Measurements from ENCODE around the gene PSTPIP1.
"Not testable (repeated sequence)": the region's sequence is repeated elsewhere in the genome, so short reads cannot be mapped to it uniquely, and the experiment has no call there.

The PSTPIP1 gene

DNA sequence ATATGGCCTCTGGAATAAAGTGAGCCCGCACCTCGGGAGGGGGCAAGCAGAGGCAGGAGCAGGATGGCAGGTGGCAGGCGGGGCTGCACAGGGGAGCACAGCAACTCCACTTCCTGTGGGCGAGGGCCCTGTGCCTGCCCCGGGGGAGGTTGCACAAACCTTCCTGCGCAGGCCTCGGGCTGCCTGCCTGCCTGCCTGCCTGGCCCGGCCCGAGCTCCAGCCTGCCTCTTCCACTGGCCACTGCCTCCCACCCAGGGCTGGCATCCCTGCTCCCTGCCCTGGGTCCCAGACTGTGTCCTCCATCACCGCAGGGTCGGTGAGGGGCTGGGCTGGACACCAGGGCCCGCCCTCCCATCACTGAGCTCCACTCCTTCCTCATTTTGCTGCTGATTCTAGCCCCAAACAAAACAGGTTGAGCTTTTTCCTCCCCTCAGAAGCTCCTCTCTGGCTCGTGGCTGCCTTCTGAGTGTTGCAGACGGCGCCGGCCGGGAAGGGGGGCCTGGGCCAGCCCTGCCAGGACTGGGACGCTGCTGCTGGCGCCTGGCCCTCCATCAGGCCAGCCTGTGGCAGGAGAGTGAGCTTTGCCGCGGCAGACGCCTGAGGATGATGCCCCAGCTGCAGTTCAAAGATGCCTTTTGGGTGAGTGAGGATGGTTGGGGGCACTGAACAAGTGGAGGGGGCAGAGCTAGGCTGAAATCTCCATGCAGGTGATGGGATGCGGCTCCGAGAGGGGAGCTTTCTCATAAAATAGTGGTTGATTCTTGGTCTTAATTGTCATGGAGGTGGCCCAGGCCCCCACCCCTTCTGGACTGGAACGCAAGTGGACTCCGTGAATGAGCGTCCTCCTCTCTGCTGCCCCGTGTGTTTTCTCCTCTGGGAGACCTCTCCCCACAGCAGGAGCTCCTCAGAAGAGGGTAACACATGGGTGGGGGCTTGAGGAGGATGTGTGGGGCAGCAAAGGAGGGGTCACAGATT lies at the start of gene PSTPIP1:
TSS of gene PSTPIP1 (plus strand) at position 156 of the 975 bp plus-strand sequence. CDS start at position 604, 448 bp downstream.
- DNase-seq, result peak; percentile 68

DNA sequence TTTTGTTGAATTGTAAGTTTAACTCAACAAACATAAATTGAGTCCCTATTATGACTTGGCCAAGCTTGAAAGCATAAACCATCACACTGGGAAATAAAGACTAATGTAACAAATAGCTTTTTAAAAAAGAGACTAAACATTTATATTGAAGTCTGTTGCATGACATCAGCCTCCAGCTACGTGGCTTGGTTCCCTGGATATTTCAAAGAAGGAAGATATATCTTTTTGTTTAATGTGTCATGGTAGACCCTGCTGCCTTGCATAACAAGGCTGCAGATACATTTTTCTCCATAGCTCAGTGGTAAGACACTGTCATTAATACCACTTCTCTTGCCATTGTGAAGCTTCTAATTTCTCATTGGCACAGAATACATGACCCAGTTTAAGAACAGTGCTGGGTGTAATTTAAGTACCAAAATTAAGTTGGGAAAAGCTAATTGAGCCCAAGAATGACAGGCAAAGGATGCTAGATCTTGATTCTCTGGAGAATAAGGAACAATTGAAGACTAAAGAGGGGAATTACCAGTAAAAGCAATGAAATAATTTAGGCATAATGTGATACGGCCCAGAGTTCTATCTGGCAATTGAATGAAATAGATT lies 49.3 kb upstream of the PSTPIP1 start:
- no peak for DNase-seq

DNA sequence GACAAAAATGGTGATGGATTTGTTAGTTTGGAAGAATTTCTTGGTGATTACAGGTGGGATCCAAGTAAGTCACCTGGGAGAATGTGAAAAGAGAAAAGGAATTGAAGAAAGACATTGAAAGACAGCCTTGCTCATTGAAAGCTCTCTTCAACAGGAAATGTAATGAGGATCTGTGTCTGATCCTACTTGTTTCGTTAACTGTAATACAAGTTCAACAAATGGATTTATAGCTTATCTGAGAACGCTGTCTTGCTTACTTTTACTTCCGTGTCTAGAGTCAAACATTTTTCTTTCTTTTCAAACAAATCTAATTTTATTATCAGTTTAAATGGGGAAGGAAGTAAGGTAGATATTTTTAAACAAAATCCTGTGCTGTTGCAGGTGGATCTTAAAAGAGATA lies 47.5 kb upstream of the PSTPIP1 start:
- DNase-seq, result no peak

DNA sequence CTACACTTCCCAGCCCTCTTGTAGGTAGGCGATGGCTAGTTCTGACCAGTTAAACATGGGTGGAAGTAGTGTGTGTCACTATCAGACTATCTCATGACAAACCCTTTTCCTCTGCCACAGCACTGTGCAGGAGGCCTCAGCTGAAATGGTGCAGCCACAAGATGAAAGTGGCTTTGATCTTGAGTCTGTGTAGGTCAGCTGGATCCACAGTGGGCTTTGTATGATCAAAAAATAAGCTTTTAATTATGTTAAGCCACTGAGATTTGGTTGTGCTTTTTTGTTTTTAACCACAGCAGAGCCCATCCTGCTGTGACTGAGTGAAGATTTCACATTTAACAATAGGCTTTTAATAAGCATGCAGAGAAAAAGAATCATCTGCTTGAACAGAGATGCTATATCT lies 43.7 kb upstream of the PSTPIP1 start:
- DNase-seq, result no peak

DNA sequence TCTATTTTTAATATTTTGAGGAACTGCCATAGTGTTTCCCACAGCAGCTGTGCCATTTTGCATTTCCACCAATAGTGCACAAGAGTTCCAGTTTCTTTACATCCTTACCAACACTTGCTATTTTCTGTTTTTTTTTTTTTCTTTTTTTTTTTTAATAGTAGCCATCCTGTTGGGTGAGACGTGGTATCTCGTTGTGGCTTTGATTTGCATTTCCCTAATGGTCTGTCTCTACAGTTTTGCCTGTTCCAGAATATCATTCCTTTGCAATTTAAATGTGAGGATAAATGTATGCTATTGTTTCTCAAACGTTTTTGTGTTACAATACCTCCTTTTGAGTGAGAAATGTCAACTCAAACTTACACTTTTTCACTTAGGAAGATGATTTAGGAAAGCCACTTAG lies 41.0 kb upstream of the PSTPIP1 start:
- no peak for DNase-seq

DNA sequence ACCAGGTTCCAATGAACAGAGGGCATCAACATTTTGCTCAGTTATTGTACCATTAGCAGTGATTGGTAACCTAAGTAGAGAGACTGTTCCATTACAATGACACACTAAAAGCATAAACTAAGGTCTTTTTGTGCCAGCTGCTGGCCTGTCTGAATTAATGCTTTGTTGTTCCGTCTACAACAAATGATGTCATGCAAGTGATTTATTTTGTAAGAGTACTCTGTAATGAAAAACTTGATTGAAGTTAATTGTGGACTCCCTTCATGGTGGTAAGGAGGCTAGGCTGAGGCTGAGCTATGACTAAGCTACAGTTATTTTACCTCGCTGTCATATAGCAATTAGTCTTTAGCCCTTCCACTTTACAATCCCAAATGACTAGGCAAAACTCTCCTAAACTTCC lies 40.2 kb upstream of the PSTPIP1 start:
- DNase-seq, result no peak

DNA sequence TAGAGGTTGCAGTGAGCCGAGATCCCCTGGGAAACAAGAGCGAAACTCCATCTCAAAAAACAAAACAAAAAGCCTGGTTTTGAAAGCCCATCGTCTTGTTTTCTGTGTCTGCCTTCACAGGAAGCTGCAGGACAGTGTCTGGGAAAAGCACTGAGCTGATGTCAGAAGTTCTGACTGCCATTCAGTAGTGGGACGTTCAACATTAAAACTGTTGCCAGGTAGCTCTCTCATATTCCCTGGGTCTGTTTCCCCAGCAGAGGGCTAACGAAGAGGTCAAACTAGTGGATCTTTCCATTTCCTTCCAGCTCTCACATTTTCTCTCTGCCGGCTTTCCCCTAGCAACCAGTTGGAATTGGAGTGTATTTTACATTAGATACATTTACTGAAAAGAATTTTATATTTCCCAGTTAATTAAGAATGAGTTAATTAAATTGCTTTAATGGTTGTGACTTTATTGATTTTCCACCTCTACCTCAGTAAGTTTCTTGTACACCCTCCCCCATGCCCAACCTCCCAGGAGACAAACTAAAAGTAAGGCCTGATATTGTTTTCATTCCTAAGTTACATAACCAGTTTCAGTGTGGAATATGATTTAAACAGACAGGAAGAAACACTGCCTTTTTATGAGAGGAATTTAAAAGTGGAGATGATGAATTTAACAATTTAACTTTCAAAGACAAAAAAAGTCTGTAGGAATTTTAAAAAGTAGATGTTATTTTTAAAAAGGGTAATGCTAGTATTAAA lies 33.5 kb upstream of the PSTPIP1 start:
- DNase-seq, result no peak

DNA sequence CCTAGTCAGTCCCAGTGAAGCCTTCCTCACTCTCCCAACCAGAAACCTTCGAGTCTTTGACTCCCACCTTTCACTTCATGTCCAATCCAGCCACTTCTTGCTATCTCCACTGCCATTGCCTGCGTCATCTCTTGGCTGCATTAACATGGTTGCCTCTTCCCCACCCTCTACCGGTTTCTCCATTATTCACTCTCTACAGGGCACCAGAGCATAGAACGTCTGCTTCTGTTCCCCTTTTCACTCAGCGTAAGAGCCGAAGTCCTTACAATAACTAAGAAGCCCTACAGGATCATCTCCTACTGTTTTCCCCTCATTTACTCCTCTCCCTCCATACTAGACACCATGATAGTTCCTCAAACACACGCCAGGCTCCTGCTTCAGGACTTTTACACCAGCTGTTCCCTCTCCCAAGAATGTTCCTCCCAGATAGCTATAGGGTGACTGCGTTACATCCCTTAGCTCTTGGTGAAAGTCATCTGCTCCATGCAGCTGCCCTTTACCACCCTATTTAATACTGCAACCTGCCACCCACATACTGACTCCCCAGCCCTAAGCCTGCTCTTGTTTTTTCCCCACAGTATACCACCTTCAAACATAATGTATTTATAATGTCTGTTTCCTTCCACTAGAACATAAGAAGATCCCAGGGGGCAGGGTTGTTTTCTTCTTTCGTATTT lies 32.5 kb upstream of the PSTPIP1 start:
- DNase-seq, result no peak

DNA sequence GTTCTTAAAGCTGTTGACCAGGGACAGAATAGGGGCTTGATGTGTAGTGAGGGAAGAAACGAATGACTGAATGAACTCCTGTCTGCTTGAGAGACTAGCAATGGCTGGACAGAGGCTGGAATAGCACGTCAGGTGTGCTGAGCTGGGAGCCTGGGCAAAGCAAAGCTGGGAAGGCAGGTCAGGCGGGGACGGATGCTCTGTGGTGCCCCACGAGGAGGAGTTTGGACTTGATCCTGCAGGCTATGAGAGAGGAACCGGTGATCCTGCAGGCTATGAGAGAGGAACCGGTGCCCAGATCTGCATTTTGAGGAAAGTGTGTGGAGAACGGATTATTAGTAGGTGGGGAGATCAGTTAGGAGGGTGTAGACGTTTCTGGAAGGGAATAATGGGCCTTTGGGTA lies 31.3 kb upstream of the PSTPIP1 start:
- DNase-seq, result no peak

DNA sequence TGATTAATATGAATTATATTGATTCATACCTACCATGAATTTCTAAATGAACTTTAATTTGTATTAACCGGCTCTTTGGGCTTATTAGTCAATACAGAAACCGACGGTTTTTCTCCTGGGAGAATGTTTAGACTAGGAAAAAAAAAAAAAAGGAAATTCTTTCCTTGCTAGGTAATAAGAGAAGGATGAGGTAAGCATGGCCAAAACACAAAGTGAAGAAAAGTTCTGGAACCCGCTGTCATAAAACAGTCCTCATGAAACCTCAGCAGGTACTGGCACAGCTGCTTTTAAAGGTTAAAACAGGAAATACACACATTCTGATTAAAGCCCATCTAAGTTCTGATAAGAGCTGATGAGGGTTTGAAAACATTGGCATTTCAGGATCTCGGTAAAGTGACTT lies 30.8 kb upstream of the PSTPIP1 start:
- DNase-seq, result no peak

DNA sequence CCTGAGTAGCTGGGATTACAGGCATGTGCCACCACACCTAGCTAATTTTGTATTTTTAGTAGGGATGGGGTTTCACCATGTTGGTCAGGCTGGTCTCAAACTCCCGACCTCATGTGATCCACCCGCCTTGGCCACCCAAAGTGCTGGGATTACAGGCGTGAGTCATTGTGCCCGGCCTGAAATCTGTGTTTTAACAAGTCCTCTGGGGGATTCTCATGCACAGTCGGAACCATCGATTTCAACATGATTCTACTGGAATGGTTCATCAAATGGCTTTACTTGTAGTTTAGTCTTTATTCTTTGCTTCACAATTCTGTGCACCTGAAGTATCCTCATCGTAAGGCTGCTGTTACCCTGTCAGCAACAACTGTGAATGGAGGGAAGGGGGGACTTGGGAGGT lies 28.9 kb upstream of the PSTPIP1 start:
- not testable (repeated sequence) for DNase-seq

DNA sequence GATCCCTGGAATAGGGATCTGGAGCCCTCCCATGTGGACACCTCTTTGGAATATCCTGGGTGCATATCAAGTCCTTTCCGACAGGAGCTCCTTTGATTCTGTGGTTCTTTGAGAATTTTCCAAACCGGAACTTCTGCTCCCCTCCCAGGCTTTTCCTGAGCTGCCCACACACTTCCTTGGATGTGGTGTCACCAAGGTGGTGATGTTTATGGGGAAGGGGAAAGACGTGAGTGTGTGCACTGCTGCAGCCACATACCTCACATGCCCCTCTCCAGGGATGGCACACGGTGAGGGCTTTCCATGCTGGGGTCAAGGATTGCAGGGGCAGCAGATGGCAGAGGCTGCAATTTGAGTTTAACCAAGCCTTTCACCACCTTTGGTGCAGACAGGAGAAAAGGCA lies 27.9 kb upstream of the PSTPIP1 start:
- no peak for DNase-seq

DNA sequence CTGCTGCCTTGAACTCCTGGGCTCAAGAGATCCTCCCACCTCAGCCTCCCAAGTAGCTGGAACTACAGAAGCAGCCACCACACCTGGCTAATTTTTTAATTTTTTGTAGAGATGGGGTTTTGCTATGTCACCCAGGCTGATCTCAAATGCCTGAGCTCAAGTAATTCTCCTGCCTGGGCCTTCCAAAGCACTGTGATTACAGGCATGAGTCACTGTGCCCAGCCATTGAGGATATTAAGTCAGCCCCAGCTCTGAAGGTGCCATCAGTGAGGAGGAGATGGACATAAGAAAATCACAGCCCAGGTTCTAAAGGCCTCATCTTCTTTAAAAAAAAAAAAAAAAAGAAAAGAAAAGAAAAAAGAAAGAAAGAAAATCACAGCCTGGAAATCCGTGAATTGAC lies 26.6 kb upstream of the PSTPIP1 start:
- DNase-seq, result no peak

DNA sequence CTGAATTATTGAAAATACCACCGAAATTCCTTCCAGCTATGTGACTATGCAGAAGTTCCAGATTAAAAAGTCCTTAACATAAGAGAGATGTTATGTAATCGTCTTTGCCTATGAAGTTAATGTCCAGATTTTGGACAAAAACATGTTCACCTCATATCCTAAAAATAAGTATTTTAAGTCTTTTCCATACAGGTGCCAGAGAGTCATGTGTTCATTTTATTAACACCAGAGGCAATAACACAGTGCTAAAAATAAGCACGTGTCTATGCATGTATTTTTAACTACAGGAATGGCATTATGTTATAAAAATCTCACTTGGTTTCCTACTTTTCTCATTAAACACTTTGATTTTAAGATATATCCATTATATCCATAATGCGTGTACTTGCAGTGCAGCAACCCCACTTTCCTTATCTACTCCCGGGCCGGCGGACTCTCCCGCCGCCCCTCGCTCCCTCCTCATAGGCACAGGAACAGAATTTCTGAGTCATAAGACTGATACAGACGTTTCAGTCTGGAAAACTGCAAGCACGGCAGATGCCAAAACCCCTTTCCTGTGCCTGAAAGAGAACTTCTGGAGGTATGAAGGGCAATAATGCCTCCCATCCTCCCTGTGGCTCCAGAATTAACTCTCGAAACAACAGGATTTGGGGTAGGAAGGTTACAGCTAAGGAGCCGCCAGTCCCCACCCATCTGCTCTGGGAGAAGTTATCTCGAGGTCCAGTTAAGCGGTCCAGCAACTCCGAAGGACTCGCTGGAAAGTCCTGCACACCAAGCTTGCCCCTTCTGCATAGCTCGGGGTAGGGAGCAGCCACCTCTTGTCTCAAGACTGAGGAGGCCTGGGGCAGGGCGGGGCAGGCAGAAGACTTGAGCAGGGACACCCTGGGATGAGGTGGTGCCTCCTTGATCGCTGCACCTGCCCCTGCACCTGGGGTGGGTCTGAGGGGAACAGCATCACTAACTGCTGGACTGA lies 22.3 kb upstream of the PSTPIP1 start:
- no peak for DNase-seq

DNA sequence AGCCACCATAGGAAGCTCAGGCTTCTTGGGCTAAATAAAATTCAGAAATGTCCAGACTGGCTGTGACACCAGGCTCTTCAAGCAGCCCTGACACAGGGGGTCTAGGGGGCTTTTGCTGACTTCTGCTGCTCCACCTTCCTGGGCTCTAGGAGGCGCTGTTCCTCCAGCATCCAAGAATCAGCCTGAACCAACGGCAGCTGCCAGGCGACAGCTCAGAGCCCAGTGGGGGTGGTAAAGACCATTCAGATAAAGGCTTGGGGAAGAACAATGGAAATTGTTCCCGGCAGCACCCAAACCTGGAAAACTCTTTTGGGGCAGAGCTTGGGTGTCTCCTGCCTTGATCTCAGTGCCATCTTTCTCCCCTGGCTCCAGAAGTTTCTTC lies 21.6 kb upstream of the PSTPIP1 start:
- peak; percentile 65 for DNase-seq

DNA sequence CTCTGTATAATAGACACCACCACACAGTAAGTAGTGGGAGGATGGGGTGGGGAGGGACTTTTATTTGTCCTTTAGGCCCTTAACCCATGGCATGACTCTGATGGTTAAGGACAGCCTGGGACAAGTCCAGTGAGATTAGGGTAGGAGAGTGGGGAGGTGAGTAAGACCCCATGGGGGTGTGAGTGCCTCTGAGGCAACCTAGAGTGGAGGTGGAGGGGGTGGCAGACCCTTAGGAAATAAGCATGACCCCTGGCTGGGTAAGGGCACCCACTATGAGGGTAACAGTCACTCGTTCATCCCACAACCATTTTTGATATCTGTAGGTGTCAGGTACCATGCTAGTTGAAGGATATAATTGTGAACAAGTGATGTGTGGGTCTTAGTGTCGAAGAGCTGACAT lies 21.0 kb upstream of the PSTPIP1 start:
- no peak for DNase-seq

DNA sequence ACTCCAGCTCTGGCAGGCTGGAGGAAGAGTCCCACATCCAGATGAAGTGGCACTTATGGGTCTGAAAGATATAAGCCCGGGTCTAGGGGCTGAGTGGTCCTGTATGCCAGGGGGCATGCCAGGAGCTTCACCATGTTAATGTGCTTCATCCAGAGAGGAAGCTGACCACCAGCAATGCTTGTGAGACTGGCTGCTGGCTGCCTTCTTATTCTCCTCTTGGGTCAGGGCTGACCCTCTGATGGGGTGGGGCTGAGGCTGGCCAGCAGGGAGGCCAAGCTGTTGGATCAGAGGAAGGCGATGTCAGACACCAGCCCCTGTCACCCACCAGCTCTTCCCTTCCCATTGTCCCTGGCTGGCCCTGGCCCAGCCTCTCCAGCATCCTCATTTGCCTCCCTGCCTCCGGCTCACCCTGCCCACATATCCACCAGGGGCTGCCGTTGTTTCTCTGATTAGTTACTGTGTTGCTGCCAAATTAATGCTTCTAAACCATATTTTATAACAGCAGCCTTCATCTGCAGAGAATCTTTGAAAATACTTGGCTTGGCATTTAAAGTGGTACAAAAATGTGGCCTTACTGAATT lies 20.4 kb upstream of the PSTPIP1 start:
- no peak for DNase-seq

DNA sequence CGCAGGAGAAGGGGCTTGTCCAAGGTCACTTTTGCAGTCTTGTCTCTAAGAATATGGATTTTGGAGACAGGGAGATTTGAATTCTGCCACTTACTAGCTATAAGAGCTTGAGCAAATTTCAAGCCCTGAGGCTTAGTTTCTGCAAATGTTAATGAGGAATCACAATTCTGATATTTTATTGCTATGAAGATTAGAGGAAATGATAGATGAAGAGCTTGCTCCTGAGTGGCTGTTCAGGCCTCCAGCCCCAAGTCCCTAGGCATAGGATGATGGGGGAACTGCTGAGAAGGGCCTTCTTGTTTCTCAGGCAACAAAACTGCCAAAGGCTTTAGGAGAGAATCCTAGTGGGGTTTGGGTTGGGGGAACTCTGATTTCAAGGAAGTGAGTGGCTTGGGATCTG lies 18.8 kb upstream of the PSTPIP1 start:
- no peak for DNase-seq

DNA sequence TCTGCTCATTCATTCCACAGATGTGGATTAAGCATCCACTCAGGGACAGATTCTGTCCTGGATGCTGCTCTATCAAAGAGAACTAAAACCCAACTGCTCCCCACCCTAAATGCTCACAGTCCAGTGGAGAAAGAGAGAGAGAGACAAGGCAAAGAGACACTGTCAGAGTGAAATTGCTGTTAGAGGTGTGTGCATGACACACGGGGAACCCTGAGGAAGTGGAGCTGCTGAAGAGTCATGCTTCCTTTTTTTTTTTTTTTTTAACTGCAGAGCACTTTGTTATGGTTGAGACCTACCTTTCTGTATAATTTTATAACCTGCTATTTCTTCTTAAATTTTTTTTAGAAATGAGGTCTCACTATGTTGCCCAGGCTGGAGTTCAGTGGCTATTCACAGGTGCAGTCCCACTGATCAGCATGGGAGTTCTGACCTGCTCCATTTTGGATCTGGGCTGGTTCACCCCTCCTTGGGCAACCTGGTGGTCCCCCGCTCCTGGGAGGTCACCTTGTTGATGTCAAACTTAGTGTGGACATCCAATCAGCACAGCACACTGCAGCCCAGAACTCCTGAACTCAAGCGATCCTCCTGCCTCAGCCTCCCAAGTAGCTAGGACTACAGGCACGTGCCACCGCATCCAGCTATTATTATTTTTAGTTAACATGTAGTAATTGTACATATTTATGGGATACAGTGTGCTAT lies 18.2 kb upstream of the PSTPIP1 start:
- no peak for DNase-seq

DNA sequence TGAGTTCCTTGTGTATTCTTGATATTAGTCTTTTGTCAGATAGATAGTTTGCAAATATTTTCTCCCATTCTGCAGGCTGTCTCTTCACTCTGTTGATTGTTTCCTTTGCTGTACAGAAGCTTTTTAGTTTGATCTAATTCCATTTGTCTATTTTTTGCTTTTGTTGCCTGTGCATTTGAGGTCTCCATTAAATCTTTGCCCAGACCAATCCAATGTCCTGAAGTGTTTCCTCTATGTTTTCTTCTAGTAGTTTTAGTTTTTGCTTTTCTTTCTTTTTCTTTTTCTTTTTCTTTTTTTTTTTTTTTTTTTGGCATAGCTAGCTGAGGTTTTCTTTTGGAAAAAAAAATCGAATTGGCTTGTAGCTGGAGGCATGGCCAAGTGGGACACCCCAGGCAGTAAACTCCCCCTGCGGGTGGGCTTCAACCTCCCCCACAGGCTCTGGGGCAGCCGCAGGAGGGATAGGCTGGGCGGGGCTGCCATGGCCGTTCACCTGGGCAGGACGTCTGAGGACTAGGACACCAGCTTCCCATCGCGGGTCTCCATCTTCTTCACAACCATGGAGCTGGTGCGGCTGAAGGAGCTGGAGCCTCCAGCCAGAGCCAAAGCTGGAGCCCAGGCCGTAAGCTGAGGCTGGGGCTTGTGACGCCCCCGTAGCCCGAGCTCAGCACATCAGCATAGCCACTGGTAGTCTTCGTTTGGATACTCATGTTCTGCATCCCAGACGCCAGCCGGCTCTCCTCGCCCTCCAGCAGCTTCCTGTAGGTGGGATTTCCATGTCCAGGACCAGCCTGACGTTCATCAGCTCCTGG lies 16.2 kb upstream of the PSTPIP1 start:
- DNase-seq, result no peak
